Panc1 (cell line): ENCODE measurements around the gene SDK1.

ENCODE experiments used
- POLR2AphosphoS5 ChIP-seq: IDR thresholded peaks from 2 replicates; pipeline ENCODE4 v1.6.1; 2012; ENCODE audit warnings: mild to moderate bottlenecking, low read depth, low read length, moderate library complexity
- TF ChIP-seq, protein P1 (sequence below): fragments of 450-650 bp; IDR thresholded peaks from 2 replicates; pipeline ENCODE4 v1.5.1; 2017; ENCODE audit warnings: mild to moderate bottlenecking
- TF ChIP-seq, protein P2 (sequence below), 2 experiments: IDR thresholded peaks; 2 replicates each; pipeline ENCODE4 v1.6.1; 2011 to 2012; ENCODE audit warnings: low read depth in 2 of 2, control low read depth in 1 of 2, low read length in 1 of 2, mild to moderate bottlenecking in 1 of 2, moderate library complexity in 1 of 2; ENCODE audit not compliant: insufficient read depth in 1 of 2

DNA sequence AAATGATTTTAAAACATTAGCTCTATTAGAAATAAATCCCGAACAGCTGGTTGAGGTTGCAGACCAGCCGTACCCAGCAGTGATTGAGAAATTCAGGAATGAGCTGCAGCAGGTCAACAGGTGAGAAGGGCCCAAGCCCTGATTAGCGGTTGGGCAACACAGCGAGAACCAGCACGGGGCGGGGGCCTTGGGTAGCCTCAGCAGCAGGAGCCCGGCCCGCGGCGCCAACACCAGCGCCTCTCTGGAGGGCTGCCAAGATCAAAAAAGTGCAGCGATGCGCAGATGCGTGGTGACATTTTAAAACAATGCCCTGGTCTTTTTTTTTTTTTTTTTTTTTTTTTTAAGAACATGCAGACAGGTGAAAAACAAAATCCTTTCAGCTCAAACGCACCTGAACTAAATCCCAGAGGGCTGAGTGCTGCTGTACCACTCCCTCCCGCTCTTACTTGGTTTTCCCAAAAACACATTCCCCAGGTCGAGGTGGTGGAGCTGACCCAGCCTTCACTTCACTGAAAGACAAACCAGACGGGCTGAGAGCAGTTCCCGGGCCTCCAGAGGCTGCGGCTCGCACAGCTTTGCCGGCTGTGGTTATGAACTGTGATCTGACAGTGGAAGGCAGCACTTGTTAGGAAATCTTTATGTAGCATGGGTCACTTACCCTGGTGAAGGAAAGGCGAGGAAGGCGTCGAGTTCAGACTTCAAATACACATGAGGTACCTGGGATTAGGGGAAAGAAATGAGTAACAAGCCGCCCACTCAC lies 579.4 kb downstream of the SDK1 start:
- TF ChIP-seq, protein P1, sequence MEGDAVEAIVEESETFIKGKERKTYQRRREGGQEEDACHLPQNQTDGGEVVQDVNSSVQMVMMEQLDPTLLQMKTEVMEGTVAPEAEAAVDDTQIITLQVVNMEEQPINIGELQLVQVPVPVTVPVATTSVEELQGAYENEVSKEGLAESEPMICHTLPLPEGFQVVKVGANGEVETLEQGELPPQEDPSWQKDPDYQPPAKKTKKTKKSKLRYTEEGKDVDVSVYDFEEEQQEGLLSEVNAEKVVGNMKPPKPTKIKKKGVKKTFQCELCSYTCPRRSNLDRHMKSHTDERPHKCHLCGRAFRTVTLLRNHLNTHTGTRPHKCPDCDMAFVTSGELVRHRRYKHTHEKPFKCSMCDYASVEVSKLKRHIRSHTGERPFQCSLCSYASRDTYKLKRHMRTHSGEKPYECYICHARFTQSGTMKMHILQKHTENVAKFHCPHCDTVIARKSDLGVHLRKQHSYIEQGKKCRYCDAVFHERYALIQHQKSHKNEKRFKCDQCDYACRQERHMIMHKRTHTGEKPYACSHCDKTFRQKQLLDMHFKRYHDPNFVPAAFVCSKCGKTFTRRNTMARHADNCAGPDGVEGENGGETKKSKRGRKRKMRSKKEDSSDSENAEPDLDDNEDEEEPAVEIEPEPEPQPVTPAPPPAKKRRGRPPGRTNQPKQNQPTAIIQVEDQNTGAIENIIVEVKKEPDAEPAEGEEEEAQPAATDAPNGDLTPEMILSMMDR, result no peak
- TF ChIP-seq POLR2AphosphoS5, result no peak
- TF ChIP-seq, protein P2, sequence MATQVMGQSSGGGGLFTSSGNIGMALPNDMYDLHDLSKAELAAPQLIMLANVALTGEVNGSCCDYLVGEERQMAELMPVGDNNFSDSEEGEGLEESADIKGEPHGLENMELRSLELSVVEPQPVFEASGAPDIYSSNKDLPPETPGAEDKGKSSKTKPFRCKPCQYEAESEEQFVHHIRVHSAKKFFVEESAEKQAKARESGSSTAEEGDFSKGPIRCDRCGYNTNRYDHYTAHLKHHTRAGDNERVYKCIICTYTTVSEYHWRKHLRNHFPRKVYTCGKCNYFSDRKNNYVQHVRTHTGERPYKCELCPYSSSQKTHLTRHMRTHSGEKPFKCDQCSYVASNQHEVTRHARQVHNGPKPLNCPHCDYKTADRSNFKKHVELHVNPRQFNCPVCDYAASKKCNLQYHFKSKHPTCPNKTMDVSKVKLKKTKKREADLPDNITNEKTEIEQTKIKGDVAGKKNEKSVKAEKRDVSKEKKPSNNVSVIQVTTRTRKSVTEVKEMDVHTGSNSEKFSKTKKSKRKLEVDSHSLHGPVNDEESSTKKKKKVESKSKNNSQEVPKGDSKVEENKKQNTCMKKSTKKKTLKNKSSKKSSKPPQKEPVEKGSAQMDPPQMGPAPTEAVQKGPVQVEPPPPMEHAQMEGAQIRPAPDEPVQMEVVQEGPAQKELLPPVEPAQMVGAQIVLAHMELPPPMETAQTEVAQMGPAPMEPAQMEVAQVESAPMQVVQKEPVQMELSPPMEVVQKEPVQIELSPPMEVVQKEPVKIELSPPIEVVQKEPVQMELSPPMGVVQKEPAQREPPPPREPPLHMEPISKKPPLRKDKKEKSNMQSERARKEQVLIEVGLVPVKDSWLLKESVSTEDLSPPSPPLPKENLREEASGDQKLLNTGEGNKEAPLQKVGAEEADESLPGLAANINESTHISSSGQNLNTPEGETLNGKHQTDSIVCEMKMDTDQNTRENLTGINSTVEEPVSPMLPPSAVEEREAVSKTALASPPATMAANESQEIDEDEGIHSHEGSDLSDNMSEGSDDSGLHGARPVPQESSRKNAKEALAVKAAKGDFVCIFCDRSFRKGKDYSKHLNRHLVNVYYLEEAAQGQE (IDR thresholded peaks at IDR 0.05; ENCODE audit: insufficient read depth in 1 of 2, low read depth in 2 of 2, low read length in 1 of 2), result no peak
